PFSK-1 (cell line): ENCODE measurements around the gene RTN1.

Source experiments
- FOXP2 ChIP-seq: optimal IDR thresholded peaks from 2 replicates; pipeline ENCODE3; 2011; ENCODE audit warnings: borderline replicate concordance, control low read depth, inconsistent platforms; ENCODE audit not compliant: insufficient read depth; ENCODE audit errors: extremely low read length, extremely low read depth
- POLR2AphosphoS5 ChIP-seq: IDR thresholded peaks from 2 replicates; pipeline ENCODE4 v1.6.1; 2012; ENCODE audit warnings: low read depth, mild to moderate bottlenecking, control low read depth, low read length, moderate library complexity
- REST ChIP-seq, 2 experiments: IDR thresholded peaks; 2 replicates each; pipeline versions ENCODE4 v1.6.1 to v1.8.0; 2011 to 2012; ENCODE audit warnings: low read depth in 2 of 2, low read length in 2 of 2, control low read depth in 1 of 2, inconsistent platforms in 1 of 2, mild to moderate bottlenecking in 1 of 2, moderate library complexity in 1 of 2; ENCODE audit not compliant: insufficient read depth in 1 of 2
- SIN3A ChIP-seq: IDR thresholded peaks from 2 replicates; pipeline ENCODE4 v1.6.1; 2012; ENCODE audit warnings: mild to moderate bottlenecking, low read length, moderate library complexity, borderline replicate concordance; ENCODE audit not compliant: insufficient read depth
- TAF1 ChIP-seq: IDR thresholded peaks from 2 replicates; pipeline ENCODE4 v1.6.1; 2012; ENCODE audit warnings: low read length, control low read depth, borderline replicate concordance; ENCODE audit not compliant: insufficient read depth

RTN1 gene

GRCh38 chr14:59776468-59776867 is 94.1 kb downstream of the RTN1 start:
- TF ChIP-seq SIN3A: no peak
- TF ChIP-seq REST (IDR thresholded peaks at IDR 0.05; ENCODE audit: insufficient read depth in 1 of 2, low read depth in 2 of 2, low read length in 2 of 2): no peak

GRCh38 chr14:59772233-59772632 is 98.3 kb downstream of the RTN1 start:
- TF ChIP-seq FOXP2 (no peak), REST (IDR thresholded peaks at IDR 0.05; ENCODE audit: insufficient read depth in 1 of 2, low read depth in 2 of 2, low read length in 2 of 2) (no peak), SIN3A (no peak), TAF1 (no peak), POLR2AphosphoS5 (no peak)

- TF ChIP-seq FOXP2 (no peak), TAF1 (no peak), REST (IDR thresholded peaks at IDR 0.05; ENCODE audit: insufficient read depth in 1 of 2, low read depth in 2 of 2, low read length in 2 of 2) (no peak), POLR2AphosphoS5 (no peak), SIN3A (no peak)
Measured at GRCh38 chr14:59771577-59771976, 99.0 kb downstream of the RTN1 start.

- TF ChIP-seq TAF1 (no peak), REST (IDR thresholded peaks at IDR 0.05; ENCODE audit: insufficient read depth in 1 of 2, low read depth in 2 of 2, low read length in 2 of 2) (no peak), FOXP2 (no peak)
Measured at GRCh38 chr14:59769586-59769985, 101.0 kb downstream of the RTN1 start.

GRCh38 chr14:59768855-59769375 is 101.7 kb downstream of the RTN1 start:
- TF ChIP-seq FOXP2 (no peak), SIN3A (no peak), TAF1 (no peak), REST (IDR thresholded peaks at IDR 0.05; ENCODE audit: insufficient read depth in 1 of 2, low read depth in 2 of 2, low read length in 2 of 2) (no peak), POLR2AphosphoS5 (no peak)
